Left ventricle myocardium inferior (tissue), 1 donor: ENCODE results near the gene EPHA3. TPM values are rescaled to one million over a fixed set of nuclear protein-coding genes. Genes with fewer than 3 reads are reported as not detected.

Experiments
- DNase-seq: peaks from one replicate; pipeline ENCODE4 v3.0.0-alpha.2; 2020
- H3K27ac ChIP-seq: fragments of 200-600 bp; replicated peaks from 2 replicates; pipeline ENCODE4 v1.8.0; 2021
- H3K27me3 ChIP-seq: fragments of 200-600 bp; 2 replicates; pipeline ENCODE4 v1.8.0; 2021; ENCODE audit warnings: low read depth
- H3K36me3 ChIP-seq: fragments of 200-600 bp; 2 replicates; pipeline ENCODE4 v1.8.0; 2021
- H3K4me1 ChIP-seq: fragments of 200-600 bp; 2 replicates; pipeline ENCODE4 v1.8.0; 2021
- H3K4me3 ChIP-seq: fragments of 200-600 bp; 2 replicates; pipeline ENCODE4 v1.8.0; 2021; ENCODE audit warnings: mild to moderate bottlenecking, moderate library complexity
- H3K9me3 ChIP-seq: fragments of 200-600 bp; replicated peaks from 2 replicates; pipeline ENCODE4 v1.8.0; 2021
- intact Hi-C: fragments of 100-400 bp; cut with micrococcal nuclease; formaldehyde crosslinking; loops from one replicate; pipeline ENCODE4 v1.11.0; 2022
- total RNA-seq: library from RNA; stranded (reverse); fragmentation: NEBNext Ultra II Directional; extraction: Animal tissue kit (Norgen Biotek cat#: 25700); gene quantifications from one replicate; pipeline ENCODE4 v1.2.1, GENCODE V29; 2021
- TF ChIP-seq, protein P1 (sequence below): fragments of 200-600 bp; IDR thresholded peaks from 2 replicates; pipeline ENCODE4 v1.8.0; 2021; ENCODE audit warnings: antibody characterized with exemption, mild to moderate bottlenecking, borderline replicate concordance
- donor health status: DM: no; HTN: yes; CAD: no; lungs with severe emphysema.

EPHA3 gene
- total RNA-seq, 1 donor from 2014 or later, result 3.5 TPM

DNA sequence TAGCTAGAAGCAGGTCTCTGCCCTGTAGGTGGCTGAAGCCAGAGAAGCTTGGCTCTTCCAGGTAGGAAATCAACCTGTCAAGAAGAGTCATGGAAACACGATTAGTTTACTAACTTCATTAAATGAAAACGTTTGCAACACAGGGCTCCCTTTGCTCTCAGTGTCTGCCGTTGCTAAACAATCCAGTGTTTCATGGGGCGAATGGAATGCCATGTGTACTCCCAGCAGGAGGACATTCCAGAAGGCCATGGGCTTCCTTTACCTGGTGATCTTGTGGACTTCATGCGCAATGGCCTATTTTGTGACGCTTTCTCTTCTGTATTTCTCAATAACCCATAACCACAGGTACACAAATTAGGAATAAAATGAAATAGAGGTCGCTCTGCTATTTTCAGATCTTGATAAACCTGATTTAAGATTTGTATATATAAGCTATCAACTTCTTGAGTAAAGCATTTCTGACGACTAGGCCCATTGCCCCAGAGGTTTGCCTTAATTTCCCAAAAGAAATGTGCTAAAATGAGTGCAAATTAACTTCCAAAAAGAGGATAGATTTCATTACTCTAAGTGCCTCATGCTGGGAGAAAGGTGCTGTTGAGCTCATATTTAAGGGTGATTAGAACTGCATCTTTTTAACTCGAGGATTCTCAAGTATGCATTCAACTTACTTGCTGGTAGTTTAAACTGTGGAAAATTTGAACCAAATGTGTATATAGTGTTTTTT is 171.0 kb downstream of the EPHA3 start:
- Histone ChIP-seq H3K4me1 (no peaks in the 10 kb centered on the region), H3K4me3 (no peak overlapping the region), H3K9me3 (no peaks in the 10 kb centered on the region), H3K27ac (no peak overlapping the region), H3K27me3 (no peaks in the 10 kb centered on the region), H3K36me3 (no peaks in the 10 kb centered on the region)
- intact Hi-C loops, result no loop called here
- DNase-seq, result no peak
- TF ChIP-seq, protein P1, sequence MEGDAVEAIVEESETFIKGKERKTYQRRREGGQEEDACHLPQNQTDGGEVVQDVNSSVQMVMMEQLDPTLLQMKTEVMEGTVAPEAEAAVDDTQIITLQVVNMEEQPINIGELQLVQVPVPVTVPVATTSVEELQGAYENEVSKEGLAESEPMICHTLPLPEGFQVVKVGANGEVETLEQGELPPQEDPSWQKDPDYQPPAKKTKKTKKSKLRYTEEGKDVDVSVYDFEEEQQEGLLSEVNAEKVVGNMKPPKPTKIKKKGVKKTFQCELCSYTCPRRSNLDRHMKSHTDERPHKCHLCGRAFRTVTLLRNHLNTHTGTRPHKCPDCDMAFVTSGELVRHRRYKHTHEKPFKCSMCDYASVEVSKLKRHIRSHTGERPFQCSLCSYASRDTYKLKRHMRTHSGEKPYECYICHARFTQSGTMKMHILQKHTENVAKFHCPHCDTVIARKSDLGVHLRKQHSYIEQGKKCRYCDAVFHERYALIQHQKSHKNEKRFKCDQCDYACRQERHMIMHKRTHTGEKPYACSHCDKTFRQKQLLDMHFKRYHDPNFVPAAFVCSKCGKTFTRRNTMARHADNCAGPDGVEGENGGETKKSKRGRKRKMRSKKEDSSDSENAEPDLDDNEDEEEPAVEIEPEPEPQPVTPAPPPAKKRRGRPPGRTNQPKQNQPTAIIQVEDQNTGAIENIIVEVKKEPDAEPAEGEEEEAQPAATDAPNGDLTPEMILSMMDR, result no peak

DNA sequence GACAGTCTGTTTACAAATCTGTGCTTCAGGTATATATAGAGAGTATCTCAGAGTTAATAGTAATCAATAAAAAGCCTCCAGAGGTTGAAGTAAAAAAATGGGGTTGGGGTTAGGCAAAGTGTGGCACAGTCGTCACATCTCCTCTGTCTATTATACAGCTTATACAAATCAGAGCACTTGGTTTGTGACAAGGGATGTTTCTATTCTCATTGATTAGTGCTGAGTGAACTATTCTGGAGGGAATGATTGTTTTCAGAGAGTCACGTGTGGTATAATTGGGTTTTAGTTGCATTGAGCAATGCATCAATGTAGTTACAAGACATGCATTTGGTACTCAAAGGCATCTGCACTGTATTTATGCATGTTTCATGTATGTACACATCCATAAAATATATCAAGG is 172.9 kb downstream of the EPHA3 start:
- Histone ChIP-seq H3K9me3 (no peaks in the 10 kb centered on the region), H3K27ac (no peak overlapping the region), H3K36me3 (no peaks in the 10 kb centered on the region), H3K4me3 (no peak overlapping the region), H3K4me1 (no peaks in the 10 kb centered on the region), H3K27me3 (no peaks in the 10 kb centered on the region)
- TF ChIP-seq, protein P1, result no peak
- intact Hi-C loops, result no loop called here
- no peak for DNase-seq

DNA sequence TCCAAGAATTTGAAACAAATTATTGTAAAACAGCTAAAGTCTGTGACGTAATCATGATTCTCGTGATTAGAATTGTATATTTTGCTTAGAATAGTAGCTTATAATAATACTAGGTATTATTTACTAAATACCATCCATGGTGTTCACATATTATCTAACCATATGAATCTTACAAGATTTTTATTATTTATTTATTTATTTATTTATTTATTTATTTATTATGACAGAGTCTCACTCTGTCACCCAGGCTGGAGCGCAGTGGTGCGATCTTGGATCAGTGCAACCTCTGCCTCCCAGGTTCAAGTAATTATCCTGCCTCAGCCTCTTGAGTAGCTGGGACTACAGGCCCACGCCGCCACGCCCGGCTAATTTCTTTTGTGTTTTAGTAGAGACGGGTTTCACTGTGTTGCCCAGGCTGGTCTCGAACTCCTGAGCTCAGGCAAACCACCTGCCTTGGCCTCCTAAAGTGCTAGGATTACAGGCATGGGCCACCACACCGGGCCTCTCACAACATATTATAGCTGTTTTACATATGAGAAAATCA is 173.5 kb downstream of the EPHA3 start:
- intact Hi-C loops, result no loop called here
- TF ChIP-seq, protein P1, result no peak
- no peaks in the 10 kb centered on the region for H3K36me3 ChIP-seq
- no peaks in the 10 kb centered on the region for H3K4me1 ChIP-seq
- H3K27ac ChIP-seq, result no peak overlapping the region
- H3K9me3 ChIP-seq, result no peaks in the 10 kb centered on the region
- H3K4me3 ChIP-seq, result no peak overlapping the region
- no peak for DNase-seq
- H3K27me3 ChIP-seq, result no peaks in the 10 kb centered on the region

DNA sequence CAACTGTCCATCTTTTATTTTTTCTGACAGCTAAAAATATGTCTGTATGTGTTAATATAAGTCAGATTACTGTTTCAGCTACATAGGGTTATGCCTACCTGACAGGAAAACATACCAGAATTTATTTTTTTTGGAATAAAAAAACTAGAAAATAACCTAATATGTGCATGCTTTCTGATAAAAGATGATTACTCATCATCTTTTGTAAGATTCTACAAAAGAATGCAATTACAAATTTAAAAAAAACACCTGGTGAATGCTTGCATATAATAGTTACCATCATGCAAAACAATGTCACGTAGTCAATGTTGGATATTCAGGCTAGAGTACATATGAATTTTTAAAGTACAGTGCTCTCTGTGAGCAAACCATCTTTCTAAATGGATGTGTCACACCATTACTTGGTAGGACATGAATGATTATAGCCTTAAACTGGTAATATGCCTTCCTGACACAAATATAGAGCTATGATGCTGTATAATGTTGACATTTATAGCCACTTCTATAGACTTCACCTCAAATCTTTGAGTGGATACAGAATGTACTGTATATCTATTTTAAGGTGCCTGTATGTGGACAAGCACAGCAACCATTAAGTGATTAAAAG is 180.6 kb downstream of the EPHA3 start:
- Histone ChIP-seq H3K27me3 (no peaks in the 10 kb centered on the region), H3K36me3 (no peaks in the 10 kb centered on the region), H3K4me3 (no peak overlapping the region), H3K9me3 (peaks cover 17% of the 10 kb centered on the region), H3K27ac (no peak overlapping the region), H3K4me1 (no peaks in the 10 kb centered on the region)
- DNase-seq, result no peak
- TF ChIP-seq, protein P1, result no peak
- intact Hi-C loops, result no loop called here

DNA sequence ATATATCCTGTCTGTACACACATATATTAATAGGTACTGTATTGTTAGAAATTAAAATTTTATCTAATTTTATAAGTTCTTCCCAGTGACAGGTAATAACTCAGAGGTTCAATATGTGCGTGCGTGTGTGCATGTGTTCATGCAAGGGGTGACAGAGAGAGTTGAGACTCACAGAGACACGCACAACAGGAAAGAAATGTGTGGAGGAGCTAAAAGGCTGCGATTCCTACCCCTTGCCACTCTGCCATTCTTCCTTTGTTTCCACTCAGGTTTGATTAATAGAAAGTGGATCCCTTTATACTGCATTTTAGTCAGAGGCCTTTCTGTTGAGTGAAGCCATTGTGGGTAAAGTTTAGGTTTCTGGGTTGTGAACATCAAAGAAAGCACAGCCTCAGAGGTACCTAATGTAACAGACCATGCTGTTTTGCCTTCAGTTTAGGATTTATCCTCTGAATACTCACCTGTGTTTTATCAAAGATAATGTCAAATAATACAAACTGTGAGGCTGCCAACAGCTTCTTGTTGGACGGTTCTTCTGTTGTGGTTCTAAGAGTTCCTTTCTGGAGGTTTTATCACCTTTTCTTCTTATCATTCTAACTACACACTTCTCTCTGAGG is 182.3 kb downstream of the EPHA3 start:
- DNase-seq, result no peak
- H3K36me3 ChIP-seq, result no peaks in the 10 kb centered on the region
- no peak overlapping the region for H3K4me3 ChIP-seq
- TF ChIP-seq, protein P1, result no peak
- no peaks in the 10 kb centered on the region for H3K27me3 ChIP-seq
- H3K4me1 ChIP-seq, result no peaks in the 10 kb centered on the region
- no peak overlapping the region for H3K27ac ChIP-seq
- peaks cover 34% of the 10 kb centered on the region for H3K9me3 ChIP-seq
- intact Hi-C loops, result no loop called here
